NCI-H187 treated with DMSO at 0.1 percent for 48 hours (cell line): Measurements from ENCODE around the gene FAM180B.
"Not testable (repeated sequence)": the region's sequence is repeated elsewhere in the genome, so short reads cannot be mapped to it uniquely, and the experiment has no call there.

Source experiments
- DNase-seq: peaks from one replicate; lab custom pipeline; 2025; lab: John Stamatoyannopoulos, UW

Gene FAM180B

GRCh38 chr11:47586098-47586855 is at the start of gene FAM180B:
FAM180B (plus strand) TSS chr11:47586678; CDS start chr11:47586769, 91 bp downstream.
- no peak for DNase-seq

DNA sequence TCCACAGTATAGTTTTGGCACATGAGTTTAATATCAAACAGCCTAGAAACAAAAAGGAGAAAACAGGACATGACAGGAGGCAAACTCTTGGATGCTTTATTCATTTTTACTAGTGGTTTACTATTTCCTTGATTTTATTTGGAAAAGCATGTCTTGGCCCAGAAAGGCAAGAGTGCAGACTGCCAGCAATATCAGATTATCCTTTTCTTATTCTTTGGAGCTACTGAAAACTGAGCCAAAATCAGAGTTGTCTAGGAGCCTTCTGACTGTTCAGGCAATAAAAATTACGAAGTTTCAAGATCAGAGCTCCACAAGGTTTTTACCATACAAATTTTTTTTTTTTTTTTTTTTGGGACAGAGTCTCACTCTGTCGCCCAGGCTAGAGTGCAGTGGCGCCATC is 49.6 kb upstream of the FAM180B start:
- no peak for DNase-seq

DNA sequence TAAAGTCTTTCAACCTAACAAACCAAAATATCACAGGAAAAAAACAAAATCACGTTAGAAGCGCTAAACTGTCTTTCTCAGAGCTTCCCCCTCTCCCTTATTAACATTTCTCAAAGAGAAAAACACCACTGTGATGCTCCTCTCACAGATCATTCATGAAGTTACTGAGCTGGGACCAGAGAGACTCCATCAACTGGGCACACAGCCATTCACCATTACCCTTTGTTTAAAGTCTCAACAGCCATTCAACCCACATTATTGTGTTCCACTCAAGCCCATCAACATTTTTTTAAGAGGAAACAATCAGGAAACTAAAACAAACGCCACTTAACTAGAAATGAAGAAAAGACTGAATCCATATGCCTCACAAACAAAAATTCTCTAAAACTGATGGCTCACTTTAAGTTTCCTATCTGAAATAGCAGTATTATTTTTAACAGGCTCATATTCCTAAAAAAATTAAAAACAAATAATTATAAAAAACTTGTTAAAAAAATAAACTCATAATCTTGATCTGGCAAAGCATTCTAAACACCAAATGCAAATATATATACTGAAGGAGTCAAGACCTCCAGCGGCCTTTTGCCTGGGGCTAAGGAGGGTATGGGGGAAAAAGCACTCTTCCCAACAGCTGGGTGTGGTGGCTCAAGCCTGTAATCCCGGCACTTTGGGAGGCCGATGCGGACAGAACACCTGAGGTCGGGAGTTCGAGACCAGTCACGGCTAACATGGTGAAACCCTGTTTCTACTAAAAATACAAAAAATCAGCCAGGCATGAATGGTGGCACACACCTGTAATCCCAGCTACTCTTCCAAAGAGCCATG is 47.5 kb upstream of the FAM180B start:
- peak; percentile 40 for DNase-seq

DNA sequence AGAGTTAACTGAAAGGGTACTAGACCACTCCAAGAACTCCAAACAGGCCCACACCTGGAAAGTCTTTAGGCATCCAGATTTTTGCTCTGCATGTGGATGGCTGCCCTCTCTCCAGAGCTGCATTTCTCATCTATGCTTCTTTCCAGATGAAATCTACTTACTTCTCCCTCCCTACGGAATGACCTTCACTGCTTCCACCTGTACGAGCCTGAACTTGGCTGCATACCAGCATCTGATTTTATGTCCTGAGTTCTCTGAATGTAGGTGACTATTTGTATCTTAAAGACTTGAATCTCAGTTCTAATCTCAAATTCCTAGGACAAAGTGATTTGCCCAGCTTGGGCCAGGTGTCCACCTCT is 46.8 kb upstream of the FAM180B start:
- no peak for DNase-seq

GRCh38 chr11:47541070-47541469 is 45.4 kb upstream of the FAM180B start:
- DNase-seq, result no peak

DNA sequence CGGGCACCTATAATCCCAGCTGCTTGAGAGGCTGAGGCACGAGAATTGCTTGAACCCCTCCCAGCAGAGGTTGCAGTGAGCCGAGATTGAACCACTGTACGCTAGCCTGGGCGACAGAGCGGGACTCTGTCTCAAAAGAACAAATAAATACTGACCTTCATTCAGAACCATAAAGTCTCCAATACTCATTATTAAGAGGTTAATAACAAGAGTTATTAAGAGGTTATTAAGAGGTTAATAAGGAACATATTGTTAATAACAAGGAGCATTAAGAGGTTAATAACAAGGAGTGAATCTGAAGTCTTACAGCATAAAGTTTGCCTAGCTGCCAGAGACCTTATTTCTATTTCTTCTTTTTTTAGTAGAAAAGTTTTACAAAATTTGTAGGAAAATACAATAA is 41.2 kb upstream of the FAM180B start:
- DNase-seq, result no peak

GRCh38 chr11:47546274-47546673 is 40.2 kb upstream of the FAM180B start:
- not testable (repeated sequence) for DNase-seq

DNA sequence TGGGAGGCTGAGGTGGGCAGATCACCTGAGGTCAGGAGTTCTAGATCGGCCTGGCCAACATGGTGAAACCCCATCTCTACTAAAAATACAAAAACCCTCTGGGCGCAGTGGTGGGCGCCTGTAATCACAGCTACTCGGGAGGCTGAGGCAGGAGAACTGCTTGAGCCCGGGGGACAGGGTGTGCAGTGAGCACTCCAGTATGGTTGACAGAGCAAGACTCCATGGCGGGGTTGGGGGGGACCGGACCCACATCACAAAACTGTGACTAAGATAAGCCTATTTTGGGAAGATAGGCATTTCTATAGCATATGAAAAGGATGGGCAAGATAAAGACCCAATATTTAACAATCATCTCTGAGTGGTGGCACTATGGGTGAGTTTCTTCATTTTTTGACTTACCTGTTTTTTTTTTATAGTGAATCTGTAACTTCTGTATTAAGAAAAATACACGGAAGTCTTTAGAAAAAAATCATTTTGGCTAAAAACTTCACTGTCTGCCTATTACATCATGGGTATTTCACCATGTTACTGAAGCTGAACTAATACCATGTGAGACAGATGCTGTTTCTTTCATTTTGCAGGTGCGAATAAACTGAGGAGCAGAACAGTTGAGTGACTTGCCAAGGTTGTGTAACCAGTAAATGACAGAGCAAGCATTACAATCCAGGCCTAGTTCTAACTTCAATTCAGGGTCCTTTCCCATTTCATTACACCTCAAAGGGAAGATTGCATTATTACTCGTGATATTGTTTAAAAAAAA is 36.0 kb upstream of the FAM180B start:
- DNase-seq, result no peak

DNA sequence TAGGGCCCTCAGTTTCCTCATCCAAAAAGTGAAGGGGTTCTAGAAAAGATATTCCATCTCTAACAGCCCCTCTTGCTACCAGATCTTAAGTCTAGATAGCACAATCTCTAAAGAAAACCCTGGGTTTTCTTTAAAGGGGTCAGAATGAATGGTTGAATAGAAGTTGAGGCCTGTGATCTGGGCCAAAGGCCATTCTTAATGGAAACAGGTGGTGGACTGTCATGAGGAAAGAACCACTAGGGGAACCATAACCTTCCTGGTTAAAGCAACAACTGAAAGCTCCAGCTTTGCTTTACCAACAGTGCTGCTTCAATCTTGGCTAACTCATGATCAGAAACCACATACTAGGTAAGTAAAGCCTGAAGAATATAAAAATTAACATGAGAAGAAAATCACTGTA is 35.4 kb upstream of the FAM180B start:
- DNase-seq, result no peak

DNA sequence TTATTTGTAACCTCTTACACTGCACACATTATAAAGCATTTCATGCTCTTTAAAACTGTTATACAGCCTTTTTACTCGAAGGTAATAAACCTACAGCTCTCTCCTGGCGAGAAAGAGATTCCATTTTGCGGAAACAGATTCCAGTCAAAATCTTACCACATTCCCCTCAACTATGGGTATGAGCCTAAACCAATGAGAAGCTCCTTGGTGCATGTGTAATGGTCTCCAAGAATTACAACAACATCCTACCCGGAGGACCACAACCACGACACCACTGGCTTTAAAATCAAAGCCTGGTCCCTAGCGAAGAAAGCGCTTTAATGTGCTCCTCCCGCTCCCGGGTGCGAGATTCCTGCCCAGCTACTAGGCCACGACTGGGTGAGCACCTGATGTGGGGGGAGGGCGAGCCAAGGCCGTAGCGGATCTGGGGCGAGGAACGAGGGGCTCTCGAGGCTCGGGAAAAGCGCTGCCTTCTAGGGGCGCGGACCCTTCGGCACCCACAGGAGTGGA is 34.4 kb upstream of the FAM180B start:
- no peak for DNase-seq

GRCh38 chr11:47552566-47553405 is 33.7 kb upstream of the FAM180B start, which contains the start of gene CELF1:
CELF1 (minus strand) TSS chr11:47553132; CDS start chr11:47499523, 53,609 bp downstream.
- peak; percentile 79 for DNase-seq

DNA sequence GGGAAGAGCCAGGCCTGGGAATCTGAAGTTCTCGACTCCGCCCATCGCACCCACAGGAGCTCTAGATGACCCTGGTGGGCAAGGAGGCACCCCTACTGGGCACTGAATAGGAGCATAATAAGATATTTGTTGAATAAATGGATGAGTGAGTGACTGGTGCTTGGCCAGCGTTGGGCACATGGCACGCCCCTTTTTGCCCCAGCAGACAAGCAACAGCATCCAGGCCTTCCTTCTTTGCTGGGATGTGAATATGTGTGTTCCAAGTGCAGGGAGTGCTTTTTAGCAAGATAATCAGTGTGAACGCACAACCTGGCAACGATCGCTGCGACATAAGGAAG is 33.1 kb upstream of the FAM180B start:
- no peak for DNase-seq

- not testable (repeated sequence) for DNase-seq
Measured at GRCh38 chr11:47557004-47557403, 29.5 kb upstream of the FAM180B start.

DNA sequence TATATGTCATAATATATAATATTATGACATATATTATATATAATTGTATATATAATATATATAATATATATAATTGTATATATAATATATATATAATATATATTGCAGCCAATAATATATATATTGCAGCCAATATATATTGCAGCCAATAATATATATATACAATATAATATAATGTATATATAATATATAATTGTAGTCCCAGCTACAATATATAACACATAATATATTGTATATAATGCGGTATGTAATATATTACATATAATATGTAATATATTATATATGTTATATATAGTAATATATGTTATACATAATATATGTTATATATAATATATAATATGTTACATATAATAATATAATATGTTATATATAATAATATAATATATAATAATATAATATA is 27.8 kb upstream of the FAM180B start:
- no peak for DNase-seq

GRCh38 chr11:47560426-47560825 is 26.1 kb upstream of the FAM180B start:
- no peak for DNase-seq

- DNase-seq, result not testable (repeated sequence)
Measured at GRCh38 chr11:47562393-47562792, 24.1 kb upstream of the FAM180B start.

GRCh38 chr11:47564366-47564765 is 22.1 kb upstream of the FAM180B start:
- DNase-seq, result not testable (repeated sequence)

GRCh38 chr11:47564933-47565339 is 21.5 kb upstream of the FAM180B start:
- no peak for DNase-seq

DNA sequence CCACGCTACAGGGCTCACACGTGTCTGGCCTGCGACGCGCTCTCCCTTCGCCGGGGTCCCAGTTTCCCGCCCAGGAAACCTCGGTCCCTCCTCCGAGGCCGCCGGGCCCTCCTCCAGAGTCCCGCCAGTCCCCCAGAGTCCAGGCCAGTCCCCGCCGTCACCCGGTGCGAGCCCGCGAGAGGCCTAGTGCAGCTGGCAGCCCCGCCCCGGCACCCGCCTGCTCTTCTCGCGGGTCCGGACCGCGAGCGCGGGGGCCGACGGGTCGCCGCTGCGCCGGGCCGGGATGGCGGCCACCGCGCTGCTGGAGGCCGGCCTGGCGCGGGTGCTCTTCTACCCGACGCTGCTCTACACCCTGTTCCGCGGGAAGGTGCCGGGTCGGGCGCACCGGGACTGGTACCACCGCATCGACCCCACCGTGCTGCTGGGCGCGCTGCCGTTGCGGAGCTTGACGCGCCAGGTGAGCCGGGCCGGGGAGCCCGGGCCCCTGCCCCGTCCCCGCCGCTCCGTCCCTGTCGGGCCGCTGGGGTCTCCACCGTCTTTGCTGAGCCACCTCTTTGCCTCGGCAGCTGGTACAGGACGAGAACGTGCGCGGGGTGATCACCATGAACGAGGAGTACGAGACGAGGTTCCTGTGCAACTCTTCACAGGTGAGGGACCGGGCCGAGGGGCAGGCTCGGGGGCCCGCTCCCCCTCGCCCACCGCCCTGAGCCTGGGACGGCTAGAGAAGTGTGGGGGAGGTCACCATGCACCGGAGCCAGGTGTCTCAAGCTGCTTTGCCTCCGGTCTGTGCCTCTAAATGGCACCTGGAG is 20.9 kb upstream of the FAM180B start, which contains the start of gene PTPMT1:
PTPMT1 (plus strand) TSS at position 260 of the 809 bp plus-strand sequence; CDS start at position 284, 24 bp downstream.
- no peak for DNase-seq

DNA sequence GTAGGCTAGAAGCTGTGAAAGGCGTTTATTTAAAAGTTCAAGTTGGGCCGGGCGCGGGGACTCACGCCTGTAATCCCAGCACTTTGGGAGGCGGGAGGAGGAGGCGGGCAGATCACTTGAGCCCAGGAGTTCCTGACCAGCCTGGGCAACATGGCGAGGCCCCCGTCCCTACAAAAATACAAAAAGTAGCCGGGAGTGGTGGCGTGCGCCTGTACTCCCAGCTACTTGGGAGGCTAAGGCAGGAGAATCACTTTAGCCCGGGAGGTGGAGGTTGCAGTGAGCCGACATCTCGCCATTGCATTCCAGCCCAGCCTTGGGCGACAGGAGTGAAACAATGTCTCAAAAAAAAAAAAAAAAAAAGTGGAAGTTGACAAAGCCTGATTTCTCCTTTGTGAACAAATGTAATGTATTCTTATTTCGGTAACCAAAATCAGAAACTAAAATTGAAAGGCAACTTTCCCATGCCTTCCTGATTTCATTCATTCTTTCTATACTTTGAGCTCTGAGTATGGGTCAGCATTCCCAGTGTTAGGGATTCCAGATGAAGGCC is 20.3 kb upstream of the FAM180B start:
- no peak for DNase-seq
